Measurements from ENCODE around the gene CADM1.

- TF ChIP-seq EP300 (IDR thresholded peaks at IDR 0.05) (no peak), CTCF (IDR thresholded peaks at IDR 0.05) (no peak), POLR2A (IDR thresholded peaks at IDR 0.05) (no peak)
Observed at GRCh38 chr11:115390441-115390840, 113.8 kb downstream of the CADM1 start.
